LNCaP clone FGC (cell line): ENCODE results near the gene FOXP1.

Source experiments
- DNase-seq: peaks from one replicate; pipeline ENCODE4 v3.0.0-alpha.2; 2011; ENCODE audit warnings: low read depth
- H3K4me3 ChIP-seq: 2 replicates; pipeline ENCODE4 v1.5.1; 2011; ENCODE audit warnings: mild to moderate bottlenecking, low read depth, low read length, control low read depth
- TF ChIP-seq, protein P1 (sequence below): IDR thresholded peaks from 2 replicates; pipeline ENCODE4 v1.5.1; 2012; ENCODE audit warnings: mild to moderate bottlenecking; ENCODE audit not compliant: control insufficient read depth, insufficient read depth; ENCODE audit errors: extremely low read depth

The FOXP1 gene

DNA sequence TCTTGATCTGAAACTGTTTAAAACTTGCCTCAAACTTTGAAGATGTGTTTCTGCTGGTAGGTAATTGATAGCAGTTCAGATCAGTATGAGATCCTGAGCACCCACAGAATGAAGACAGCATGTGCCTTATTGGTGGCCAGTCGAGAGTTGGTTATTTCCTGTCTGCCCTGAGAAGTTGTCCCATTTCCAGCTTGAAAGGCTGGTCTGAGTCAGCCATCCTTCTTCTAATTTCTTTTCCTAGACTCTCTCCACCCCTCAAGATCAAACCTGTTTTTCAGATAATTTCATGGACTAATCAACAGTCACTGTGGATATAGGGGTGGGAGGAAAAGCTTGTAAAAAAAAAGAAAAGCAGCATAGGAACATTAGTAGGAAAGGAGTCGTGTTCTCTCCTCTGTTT lies 464.4 kb downstream of the FOXP1 start:
- TF ChIP-seq, protein P1, sequence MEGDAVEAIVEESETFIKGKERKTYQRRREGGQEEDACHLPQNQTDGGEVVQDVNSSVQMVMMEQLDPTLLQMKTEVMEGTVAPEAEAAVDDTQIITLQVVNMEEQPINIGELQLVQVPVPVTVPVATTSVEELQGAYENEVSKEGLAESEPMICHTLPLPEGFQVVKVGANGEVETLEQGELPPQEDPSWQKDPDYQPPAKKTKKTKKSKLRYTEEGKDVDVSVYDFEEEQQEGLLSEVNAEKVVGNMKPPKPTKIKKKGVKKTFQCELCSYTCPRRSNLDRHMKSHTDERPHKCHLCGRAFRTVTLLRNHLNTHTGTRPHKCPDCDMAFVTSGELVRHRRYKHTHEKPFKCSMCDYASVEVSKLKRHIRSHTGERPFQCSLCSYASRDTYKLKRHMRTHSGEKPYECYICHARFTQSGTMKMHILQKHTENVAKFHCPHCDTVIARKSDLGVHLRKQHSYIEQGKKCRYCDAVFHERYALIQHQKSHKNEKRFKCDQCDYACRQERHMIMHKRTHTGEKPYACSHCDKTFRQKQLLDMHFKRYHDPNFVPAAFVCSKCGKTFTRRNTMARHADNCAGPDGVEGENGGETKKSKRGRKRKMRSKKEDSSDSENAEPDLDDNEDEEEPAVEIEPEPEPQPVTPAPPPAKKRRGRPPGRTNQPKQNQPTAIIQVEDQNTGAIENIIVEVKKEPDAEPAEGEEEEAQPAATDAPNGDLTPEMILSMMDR, result no peak
- no peak for DNase-seq
- no peak overlapping the region for H3K4me3 ChIP-seq

DNA sequence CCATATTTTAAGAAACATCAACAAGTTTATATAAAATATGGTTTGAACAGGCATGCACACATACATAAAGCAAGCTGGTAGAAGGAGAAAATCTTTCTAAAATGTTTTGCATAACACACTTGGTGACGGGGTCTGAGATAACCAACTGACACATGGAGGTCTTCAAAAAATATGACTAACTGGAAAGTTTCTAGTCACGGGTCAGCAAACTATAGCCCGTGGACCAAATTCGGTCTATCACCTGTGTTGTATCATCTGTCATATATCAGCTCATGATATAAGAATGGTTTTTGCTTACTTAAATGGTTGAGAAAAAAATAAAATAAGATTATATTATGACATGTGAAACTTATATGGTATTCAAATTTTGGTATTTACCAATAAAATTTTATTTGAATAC lies 465.1 kb downstream of the FOXP1 start:
- H3K4me3 ChIP-seq, result no peak overlapping the region
- TF ChIP-seq, protein P1, result no peak
- DNase-seq, result no peak

DNA sequence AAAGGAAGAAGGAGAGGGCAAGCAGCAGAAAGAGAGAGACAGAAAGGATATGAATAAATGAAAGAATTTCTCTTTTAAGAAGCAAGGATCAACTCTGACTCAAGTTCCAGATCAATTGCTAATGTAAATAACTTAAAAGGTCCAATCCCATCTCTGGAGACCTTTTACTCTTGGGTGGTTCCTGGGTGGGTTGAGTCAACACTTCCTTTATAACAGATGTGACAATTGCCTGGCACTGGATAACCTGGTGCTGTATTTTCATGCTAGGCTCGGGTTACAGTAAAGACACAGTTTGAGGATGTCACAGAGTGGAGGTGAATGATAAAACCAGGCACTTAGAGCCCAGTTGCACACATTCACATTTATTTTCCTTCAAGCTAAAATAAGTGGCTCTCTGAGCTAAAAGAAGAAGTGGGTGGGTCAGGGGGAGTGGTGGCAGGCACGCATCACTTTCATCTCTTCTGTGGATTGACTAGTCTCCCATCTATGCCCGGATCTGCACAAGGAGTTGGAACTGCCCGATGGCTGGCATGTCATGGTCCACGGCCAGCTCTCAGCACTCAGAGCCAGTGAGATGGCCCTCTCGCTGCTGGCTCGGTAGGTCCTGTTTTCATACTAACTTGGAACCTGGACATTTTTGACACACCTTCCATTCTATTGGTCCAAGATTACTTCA lies 465.8 kb downstream of the FOXP1 start:
- TF ChIP-seq, protein P1, result no peak
- H3K4me3 ChIP-seq, result no peak overlapping the region
- DNase-seq, result no peak

DNA sequence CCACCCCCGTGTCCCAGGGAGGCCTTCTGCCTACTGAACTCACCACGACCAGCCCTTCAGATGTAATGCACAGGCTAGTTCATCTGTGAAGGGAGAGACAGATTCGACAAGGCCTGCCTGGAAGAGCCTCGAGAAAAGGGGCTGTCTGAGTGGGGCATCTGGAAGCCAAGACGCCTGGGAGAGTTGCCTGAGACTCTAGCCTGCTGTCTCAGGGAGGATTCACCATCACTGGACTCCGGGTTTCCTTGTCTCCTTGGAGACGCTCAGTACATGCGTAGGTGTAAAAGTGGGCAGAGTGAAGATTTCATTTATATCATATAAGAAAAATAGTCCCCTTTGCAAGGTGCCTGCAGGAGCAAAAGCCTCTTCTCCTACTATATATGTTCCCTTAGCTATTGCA lies 468.9 kb downstream of the FOXP1 start:
- no peak overlapping the region for H3K4me3 ChIP-seq
- no peak for DNase-seq
- TF ChIP-seq, protein P1, result no peak

DNA sequence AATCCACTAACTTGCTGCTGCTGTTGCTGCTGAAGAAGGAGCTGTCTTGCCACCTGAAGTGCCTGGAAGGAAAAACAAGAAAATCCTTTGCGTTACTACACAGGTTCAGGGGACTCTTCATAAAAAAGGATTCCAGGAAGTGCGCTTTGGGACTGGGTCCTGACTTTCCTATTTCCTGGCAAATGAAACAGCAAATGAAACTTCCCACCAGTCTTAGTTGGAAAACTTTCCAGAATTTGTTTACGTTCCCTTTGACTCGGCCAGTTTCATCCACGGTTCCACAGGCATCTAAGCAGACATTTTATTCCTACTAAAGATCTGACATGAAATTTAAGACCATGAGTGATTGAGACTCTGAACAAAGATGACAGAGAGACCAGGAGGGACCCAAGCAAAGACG lies 471.0 kb downstream of the FOXP1 start:
- TF ChIP-seq, protein P1, result no peak
- no peak overlapping the region for H3K4me3 ChIP-seq
- no peak for DNase-seq

DNA sequence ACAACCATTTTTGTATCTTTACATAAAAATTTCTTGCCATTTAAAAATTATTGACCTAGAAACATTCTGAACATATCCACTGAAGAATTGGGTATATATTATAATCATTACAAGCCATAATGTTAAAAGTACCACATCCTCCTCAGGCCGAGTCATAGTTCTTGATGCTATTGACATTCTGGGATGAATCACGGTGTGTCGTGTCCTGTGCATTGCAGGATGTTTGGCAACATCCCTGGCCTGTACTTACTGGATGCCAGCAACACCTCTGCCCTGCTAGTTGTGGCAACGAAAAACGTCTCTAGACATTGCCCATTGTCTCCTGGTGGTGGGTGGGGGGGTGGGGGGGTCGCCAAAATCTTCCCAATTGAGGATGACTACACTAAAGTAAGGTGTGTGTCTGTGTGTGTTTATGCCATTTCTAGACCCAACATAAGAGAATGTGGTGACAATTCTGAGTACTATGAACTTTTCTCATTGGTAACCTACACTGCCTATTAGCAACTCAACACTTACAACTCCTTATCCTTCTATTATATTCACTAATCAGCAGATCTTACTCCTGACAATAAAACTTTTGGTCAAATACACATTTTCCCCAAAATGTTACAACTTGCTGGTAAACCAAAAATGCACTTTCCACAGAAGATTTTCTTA lies 471.6 kb downstream of the FOXP1 start:
- DNase-seq, result no peak
- TF ChIP-seq, protein P1, result no peak
- no peak overlapping the region for H3K4me3 ChIP-seq
